ENCODE measurements around the gene CPED1. TPM values are rescaled to one million over a fixed set of nuclear protein-coding genes. Genes with fewer than 3 reads are reported as not detected.

Gene CPED1
- total RNA-seq, 1 experiment from 2014 or later, result 0.44 TPM

- no peak for TF ChIP-seq NFYB (CRISPR knock-in tag; conservative IDR thresholded peaks at IDR 0.05; ENCODE audit: low read depth)
Measured at GRCh38 chr7:121102619-121103018, 114.1 kb downstream of the CPED1 start (continued).

GRCh38 chr7:121103086-121103485 lies 114.6 kb downstream of the CPED1 start:
- no peak for TF ChIP-seq ZNF396 (CRISPR knock-in tag; IDR thresholded peaks at IDR 0.05; ENCODE audit: borderline replicate concordance)
- TF ChIP-seq ZNF425 (CRISPR knock-in tag; conservative IDR thresholded peaks at IDR 0.05), result no peak
- no peak for TF ChIP-seq ATF3 (CRISPR knock-in tag; conservative IDR thresholded peaks at IDR 0.05)
- TF ChIP-seq MLX (CRISPR knock-in tag; IDR thresholded peaks at IDR 0.05), result no peak
- no peak for TF ChIP-seq ZNF232 (CRISPR knock-in tag; IDR thresholded peaks at IDR 0.05)
- TF ChIP-seq ZNF512 (CRISPR knock-in tag; IDR thresholded peaks at IDR 0.05; ENCODE audit: borderline replicate concordance), result no peak
- TF ChIP-seq AR (CRISPR knock-in tag; IDR thresholded peaks at IDR 0.05), result no peak
- no peak for TF ChIP-seq USF1 (CRISPR knock-in tag; IDR thresholded peaks at IDR 0.05)
- CTCF ChIA-PET, result interaction anchor here (2.6 kb wide), 1 partner anchor 115 kb away, joined by 8 read pairs; the partner anchor contains the start of gene CPED1
- no peak overlapping the region for H3K27ac Mint-ChIP-seq

GRCh38 chr7:121103579-121103978 lies 115.1 kb downstream of the CPED1 start:
- ChIA-PET CTCF (interaction anchor here (2.6 kb wide), 1 partner anchor 115 kb away, joined by 8 read pairs; the partner anchor contains the start of gene CPED1), POLR2A (no interaction called here)
- H3K27ac Mint-ChIP-seq, result peak overlapping the region; percentile 40
- no peaks in the 10 kb centered on the region for H3K9me3 Mint-ChIP-seq
- no peak for ATAC-seq
- H3K27me3 Mint-ChIP-seq (ENCODE audit: low read depth), result no peaks in the 10 kb centered on the region
- no peak overlapping the region for H3K4me3 Mint-ChIP-seq
- DNase-seq (ENCODE audit: low spot score), result no peak
- peaks cover 33% of the 10 kb centered on the region for H3K4me1 Mint-ChIP-seq
- no peaks in the 10 kb centered on the region for H3K36me3 Mint-ChIP-seq
- no peak for TF ChIP-seq ARID4B (CRISPR knock-in tag; IDR thresholded peaks at IDR 0.05; ENCODE audit: borderline replicate concordance)
- TF ChIP-seq ATF2 (CRISPR knock-in tag; IDR thresholded peaks at IDR 0.05; ENCODE audit: borderline replicate concordance, low read depth), result no peak
- no peak for TF ChIP-seq ATF3 (CRISPR knock-in tag; conservative IDR thresholded peaks at IDR 0.05)

More at GRCh38 chr7:121103086-121103485, 114.6 kb downstream of the CPED1 start:
- H3K27me3 Mint-ChIP-seq (ENCODE audit: low read depth), result no peaks in the 10 kb centered on the region
- ATAC-seq (no peak), DNase-seq (ENCODE audit: low spot score) (no peak)
- H3K4me1 Mint-ChIP-seq, result peaks cover 32% of the 10 kb centered on the region
- H3K9me3 Mint-ChIP-seq, result no peaks in the 10 kb centered on the region
- no peaks in the 10 kb centered on the region for H3K36me3 Mint-ChIP-seq
- POLR2A ChIA-PET, result no interaction called here
- H3K4me3 Mint-ChIP-seq, result no peak overlapping the region

Measured in WTC11 (cell line).